Measurements from ENCODE around the gene PARG. TPM values are rescaled to one million over a fixed set of nuclear protein-coding genes. Genes with fewer than 3 reads are reported as not detected.
"Not testable (repeated sequence)": the region's sequence is repeated elsewhere in the genome, so short reads cannot be mapped to it uniquely, and the experiment has no call there.

The PARG gene
- total RNA-seq, 1 donor from 2014 or later: 23.6 TPM

DNA sequence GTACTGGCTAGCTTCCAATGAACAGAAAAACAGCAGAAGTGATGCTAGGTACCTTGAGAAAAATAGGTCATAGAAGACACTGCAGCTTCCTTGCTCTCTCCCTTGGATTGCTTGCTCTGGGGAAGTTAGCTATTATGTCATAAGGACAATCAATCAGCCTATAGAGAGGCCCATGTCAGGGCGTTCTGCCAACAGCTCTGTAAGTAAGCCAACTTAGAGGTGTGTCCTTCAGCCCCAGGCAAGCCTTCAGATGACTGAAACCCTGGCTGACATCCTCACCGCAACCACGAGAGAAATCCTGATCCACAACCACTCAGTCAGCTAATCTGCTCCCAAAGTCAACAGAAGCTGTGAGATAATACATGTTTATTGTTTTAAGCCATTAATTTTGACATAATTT, 58.0 kb downstream of the PARG start:
- H3K9me3 ChIP-seq; DNase-seq (ENCODE audit: extremely low spot score in 2 of 2); H3K4me3 ChIP-seq; H3K27me3 ChIP-seq; H3K4me1 ChIP-seq; H3K36me3 ChIP-seq; H3K27ac ChIP-seq; intact Hi-C loops (cut with DNase I): not testable (repeated sequence)

DNA sequence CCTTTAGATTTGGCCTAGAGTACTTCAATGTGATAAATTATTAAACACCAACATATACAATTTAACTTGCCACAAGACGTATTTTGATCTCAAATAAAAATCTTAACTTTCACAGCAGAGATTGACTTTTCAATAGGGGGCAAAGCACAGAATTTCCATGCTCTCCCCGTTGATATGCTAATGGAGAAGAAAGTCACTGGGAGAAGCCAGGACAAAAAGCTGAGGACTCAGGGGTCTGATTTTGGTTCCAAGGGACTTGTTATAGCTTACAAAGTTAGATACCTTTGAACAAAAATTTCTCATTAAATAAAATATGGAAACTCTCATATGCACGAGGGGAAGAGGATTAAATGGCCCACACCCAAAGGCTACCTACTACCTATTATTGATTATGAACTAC, 59.5 kb downstream of the PARG start:
- H3K4me3 ChIP-seq; H3K27me3 ChIP-seq; H3K4me1 ChIP-seq; H3K9me3 ChIP-seq; H3K36me3 ChIP-seq; DNase-seq (ENCODE audit: extremely low spot score in 2 of 2); H3K27ac ChIP-seq; intact Hi-C loops (cut with DNase I): not testable (repeated sequence)

DNA sequence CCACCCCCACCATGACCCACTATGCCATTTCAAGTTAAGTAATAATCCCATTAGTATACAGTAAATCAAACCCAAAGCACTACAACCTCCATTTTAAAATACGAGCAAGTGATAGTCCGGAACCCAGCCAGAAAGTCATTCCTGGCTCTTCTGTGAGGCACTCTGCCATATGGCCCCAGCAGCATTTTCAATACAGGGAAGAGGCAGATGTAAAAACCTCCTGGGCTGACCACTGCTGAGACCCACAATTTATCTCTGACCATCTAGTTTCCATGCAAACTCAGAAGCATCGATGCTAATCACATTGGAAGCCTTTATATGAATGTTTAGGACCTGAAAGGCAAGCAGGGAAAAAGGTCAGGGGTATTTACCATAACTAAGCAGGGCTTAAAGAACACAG, 69.1 kb downstream of the PARG start:
- H3K36me3 ChIP-seq; intact Hi-C loops (cut with DNase I); H3K27ac ChIP-seq; H3K9me3 ChIP-seq; H3K27me3 ChIP-seq; DNase-seq (ENCODE audit: extremely low spot score in 2 of 2); H3K4me3 ChIP-seq; H3K4me1 ChIP-seq: not testable (repeated sequence)

DNA sequence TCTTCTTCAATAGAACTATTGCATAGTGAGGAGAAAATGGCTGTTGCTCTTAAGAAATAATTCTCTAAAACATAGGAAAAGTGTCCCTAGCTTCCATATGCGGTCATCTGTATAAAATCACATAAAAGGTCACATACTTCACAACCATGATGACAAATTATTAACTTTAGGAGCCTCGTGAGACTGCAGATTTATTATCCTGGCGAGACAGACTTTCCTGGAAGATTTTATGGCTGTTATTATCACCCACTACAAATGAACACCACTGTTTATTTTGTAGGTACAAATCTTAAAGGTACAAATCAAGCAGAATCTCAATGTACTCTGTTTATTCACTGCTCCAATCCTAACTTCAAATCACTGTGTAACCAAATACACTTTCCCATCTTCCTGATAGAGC, 70.4 kb downstream of the PARG start:
- H3K4me1 ChIP-seq; H3K9me3 ChIP-seq; H3K4me3 ChIP-seq; H3K36me3 ChIP-seq; intact Hi-C loops (cut with DNase I); H3K27me3 ChIP-seq; DNase-seq (ENCODE audit: extremely low spot score in 2 of 2); H3K27ac ChIP-seq: not testable (repeated sequence)

DNA sequence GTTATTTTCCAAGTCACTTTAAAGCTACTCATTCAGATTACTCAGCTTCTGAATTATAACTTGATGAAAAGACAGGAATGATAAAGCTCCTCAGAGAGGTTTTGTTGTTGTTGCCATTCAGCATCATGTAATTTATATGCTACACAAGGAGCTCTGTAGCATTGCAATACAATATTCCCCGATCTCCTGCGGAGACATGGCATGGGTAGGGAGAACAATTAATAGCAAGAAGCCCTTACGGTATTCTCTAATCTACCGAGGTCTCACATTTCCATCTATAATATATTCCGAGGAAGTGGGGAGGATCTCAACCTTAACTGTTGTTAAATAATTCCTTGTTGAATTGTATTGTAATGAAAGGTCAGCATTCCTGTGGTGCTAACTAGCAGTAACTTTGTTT, 81.9 kb downstream of the PARG start:
- intact Hi-C loops (cut with DNase I); H3K4me1 ChIP-seq; H3K27me3 ChIP-seq; H3K27ac ChIP-seq; H3K36me3 ChIP-seq; H3K4me3 ChIP-seq; H3K9me3 ChIP-seq; DNase-seq (ENCODE audit: extremely low spot score in 2 of 2): not testable (repeated sequence)

DNA sequence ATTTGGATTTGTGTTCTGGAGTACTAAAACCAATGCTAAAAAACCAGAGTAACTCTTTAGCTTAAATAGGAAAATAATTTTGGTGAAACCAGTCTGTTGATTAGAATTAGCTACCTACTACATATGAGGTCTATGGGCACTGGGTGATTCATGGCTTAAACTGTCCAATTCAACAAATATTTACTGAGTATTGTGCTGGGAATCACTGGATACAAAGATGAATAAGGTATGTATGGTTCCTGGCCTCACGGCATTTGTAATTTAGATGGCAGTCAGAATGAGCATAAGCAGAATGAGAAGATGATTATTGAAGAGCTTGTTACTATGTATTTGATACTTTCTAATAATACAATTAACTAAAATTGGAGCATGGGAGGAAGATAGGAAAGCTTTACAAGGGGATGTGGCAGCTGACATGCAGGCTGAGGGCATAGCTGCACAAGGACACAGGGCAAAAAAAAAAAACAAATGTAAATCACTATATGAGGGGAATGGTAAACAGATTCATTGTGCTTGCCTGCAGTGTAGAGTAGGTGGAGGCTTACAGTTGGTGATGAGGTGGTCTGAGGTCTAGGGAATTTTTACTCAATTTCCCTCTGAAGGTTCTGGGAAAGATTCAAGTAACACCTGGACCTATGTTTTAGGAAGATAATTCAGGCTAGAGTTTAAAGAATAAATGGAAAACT, 83.0 kb downstream of the PARG start:
- H3K27ac ChIP-seq; DNase-seq (ENCODE audit: extremely low spot score in 2 of 2); H3K4me1 ChIP-seq; H3K27me3 ChIP-seq; intact Hi-C loops (cut with DNase I); H3K4me3 ChIP-seq; H3K36me3 ChIP-seq; H3K9me3 ChIP-seq: not testable (repeated sequence)

DNA sequence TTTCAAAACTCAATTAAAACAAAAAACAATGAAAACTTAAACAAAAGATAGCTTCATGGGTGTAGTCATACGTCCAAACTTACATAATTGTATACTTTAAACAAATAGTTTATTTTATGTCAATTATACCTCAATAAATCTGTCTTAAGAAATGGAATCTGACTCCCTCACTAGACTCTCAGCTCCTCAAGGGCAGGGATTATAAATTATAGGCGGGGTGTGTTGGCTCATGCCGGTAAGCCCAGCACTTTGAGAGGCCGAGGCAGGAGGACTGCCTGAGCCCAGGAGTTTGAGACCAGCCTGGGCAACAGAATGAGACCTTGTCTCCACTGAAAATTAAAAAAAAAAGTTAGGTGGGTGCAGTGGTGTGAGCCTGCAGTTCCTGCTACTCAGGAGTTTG, 92.3 kb downstream of the PARG start:
- intact Hi-C loops (cut with DNase I); H3K9me3 ChIP-seq; H3K27me3 ChIP-seq; H3K27ac ChIP-seq; DNase-seq (ENCODE audit: extremely low spot score in 2 of 2); H3K36me3 ChIP-seq; H3K4me3 ChIP-seq; H3K4me1 ChIP-seq: not testable (repeated sequence)

DNA sequence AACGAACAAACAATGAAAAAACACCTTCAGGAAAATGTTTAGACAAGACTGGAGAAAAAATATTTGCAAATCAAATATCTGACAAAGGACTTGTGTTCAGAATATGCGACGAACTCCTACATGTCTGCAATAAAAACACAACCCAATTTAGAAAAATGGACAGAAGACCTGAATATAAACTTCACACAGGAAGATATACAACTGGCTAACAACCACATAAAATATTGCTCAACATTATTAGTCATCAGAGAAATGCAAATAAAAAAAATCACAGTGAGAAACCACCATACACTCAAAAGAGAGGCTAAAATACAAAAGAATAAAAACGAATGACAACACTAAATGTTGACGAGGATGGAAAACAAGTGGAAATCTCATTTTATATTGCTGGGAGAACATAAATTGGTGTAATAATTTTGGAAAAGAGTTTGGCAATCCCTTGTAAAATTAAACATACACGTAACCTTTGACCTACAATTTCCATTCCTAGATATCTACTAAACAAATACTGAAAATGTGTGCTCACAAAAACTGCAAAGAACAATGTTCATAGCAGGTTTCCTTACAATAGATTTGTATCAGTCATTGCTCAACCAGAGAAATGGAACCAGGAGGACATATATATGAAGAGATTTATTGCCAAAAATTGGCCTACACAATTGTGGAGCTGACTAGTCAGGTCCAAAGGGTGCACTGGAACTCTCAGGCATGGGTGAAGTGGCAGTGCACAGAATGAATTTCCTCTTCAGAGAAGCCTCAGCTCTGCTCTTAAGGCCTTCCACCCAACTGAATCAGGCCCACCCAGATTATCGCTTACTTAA, 96.8 kb downstream of the PARG start:
- peaks cover 0 to 15% of the 10 kb centered on the region in 2 donors for H3K36me3 ChIP-seq
- H3K27me3 ChIP-seq: no peaks in the 10 kb centered on the region
- DNase-seq (ENCODE audit: extremely low spot score in 2 of 2): no peak
- TF ChIP-seq POLR2AphosphoS5 (IDR thresholded peaks at IDR 0.05; ENCODE audit: insufficient read depth in 1 of 2, low read depth in 1 of 2): no peak
- TF ChIP-seq, protein P1, sequence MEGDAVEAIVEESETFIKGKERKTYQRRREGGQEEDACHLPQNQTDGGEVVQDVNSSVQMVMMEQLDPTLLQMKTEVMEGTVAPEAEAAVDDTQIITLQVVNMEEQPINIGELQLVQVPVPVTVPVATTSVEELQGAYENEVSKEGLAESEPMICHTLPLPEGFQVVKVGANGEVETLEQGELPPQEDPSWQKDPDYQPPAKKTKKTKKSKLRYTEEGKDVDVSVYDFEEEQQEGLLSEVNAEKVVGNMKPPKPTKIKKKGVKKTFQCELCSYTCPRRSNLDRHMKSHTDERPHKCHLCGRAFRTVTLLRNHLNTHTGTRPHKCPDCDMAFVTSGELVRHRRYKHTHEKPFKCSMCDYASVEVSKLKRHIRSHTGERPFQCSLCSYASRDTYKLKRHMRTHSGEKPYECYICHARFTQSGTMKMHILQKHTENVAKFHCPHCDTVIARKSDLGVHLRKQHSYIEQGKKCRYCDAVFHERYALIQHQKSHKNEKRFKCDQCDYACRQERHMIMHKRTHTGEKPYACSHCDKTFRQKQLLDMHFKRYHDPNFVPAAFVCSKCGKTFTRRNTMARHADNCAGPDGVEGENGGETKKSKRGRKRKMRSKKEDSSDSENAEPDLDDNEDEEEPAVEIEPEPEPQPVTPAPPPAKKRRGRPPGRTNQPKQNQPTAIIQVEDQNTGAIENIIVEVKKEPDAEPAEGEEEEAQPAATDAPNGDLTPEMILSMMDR (IDR thresholded peaks at IDR 0.05): no peak
- no peak for TF ChIP-seq POLR2A (IDR thresholded peaks at IDR 0.05)
- H3K27ac ChIP-seq: no peak overlapping the region
- H3K4me1 ChIP-seq: no peaks in the 10 kb centered on the region
- H3K4me3 ChIP-seq: no peak overlapping the region
- no peaks in the 10 kb centered on the region for H3K9me3 ChIP-seq
- intact Hi-C loops (cut with DNase I): no loop called here

DNA sequence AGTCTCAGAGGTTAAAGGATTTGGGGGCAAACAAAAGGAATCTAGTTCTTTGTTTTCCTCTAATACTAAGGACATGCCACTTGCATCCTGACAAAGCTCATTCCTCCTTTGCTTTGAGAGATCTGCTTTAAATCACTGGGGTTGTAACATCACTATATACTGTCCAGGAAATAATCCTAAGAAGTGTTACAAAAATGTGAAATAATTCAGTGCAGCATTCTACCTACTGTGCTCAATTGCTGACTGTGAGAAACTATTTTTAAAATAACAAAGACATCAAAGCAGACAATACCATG, 99.5 kb downstream of the PARG start:
- H3K4me1 ChIP-seq; H3K27ac ChIP-seq; DNase-seq (ENCODE audit: extremely low spot score in 2 of 2); intact Hi-C loops (cut with DNase I); H3K4me3 ChIP-seq; H3K27me3 ChIP-seq; H3K9me3 ChIP-seq: not testable (repeated sequence)
- peaks cover 0 to 15% of the 10 kb centered on the region in 2 donors for H3K36me3 ChIP-seq
